ENCODE data around the gene GRIP1.

The GRIP1 gene

GRCh38 chr12:66683073-66683472 is 4.2 kb upstream of the GRIP1 start:
- TF ChIP-seq ZBTB7A (IDR thresholded peaks at IDR 0.05; ENCODE audit: low read depth) (no peak), EP300 (IDR thresholded peaks at IDR 0.05; ENCODE audit: borderline replicate concordance) (no peak), FOXM1 (IDR thresholded peaks at IDR 0.05; ENCODE audit: borderline replicate concordance, low read depth) (no peak), REST (IDR thresholded peaks at IDR 0.05; ENCODE audit: low read depth) (no peak), EGR1 (IDR thresholded peaks at IDR 0.05) (no peak), USF1 (IDR thresholded peaks at IDR 0.05) (no peak)

- no peak for TF ChIP-seq TEAD4 (IDR thresholded peaks at IDR 0.05)
- TF ChIP-seq EGR1 (IDR thresholded peaks at IDR 0.05): no peak
- TF ChIP-seq REST (IDR thresholded peaks at IDR 0.05; ENCODE audit: low read depth): no peak
- TF ChIP-seq CEBPB (IDR thresholded peaks at IDR 0.05): no peak
- no peak for TF ChIP-seq ZBTB7A (IDR thresholded peaks at IDR 0.05; ENCODE audit: low read depth)
- no peak for TF ChIP-seq TCF12 (IDR thresholded peaks at IDR 0.05; ENCODE audit: low read depth)
- no peak for TF ChIP-seq NFIC (IDR thresholded peaks at IDR 0.05)
- no peak for TF ChIP-seq USF1 (IDR thresholded peaks at IDR 0.05)
- no peak for TF ChIP-seq FOXM1 (IDR thresholded peaks at IDR 0.05; ENCODE audit: borderline replicate concordance, low read depth)
- no peak for TF ChIP-seq MAX (IDR thresholded peaks at IDR 0.05)
- no peak for TF ChIP-seq RAD21 (IDR thresholded peaks at IDR 0.05; ENCODE audit: low read depth)
- no peak for TF ChIP-seq TAF1 (IDR thresholded peaks at IDR 0.05; ENCODE audit: low read depth)
- no peak for TF ChIP-seq CREB1 (IDR thresholded peaks at IDR 0.05; ENCODE audit: low read depth)
- TF ChIP-seq YY1 (IDR thresholded peaks at IDR 0.05; ENCODE audit: low read depth): no peak
- no peak for TF ChIP-seq EP300 (IDR thresholded peaks at IDR 0.05; ENCODE audit: borderline replicate concordance)
These were observed 697 bp upstream of the GRIP1 start for GRCh38 chr12:66679461-66680084.

GRCh38 chr12:66676241-66676640 is 2.6 kb downstream of the GRIP1 start:
- TF ChIP-seq REST (IDR thresholded peaks at IDR 0.05; ENCODE audit: low read depth): no peak
- TF ChIP-seq USF1 (IDR thresholded peaks at IDR 0.05): no peak
- no peak for TF ChIP-seq NFIC (IDR thresholded peaks at IDR 0.05)
- no peak for TF ChIP-seq CREB1 (IDR thresholded peaks at IDR 0.05; ENCODE audit: low read depth)
- no peak for TF ChIP-seq MAX (IDR thresholded peaks at IDR 0.05)
- no peak for TF ChIP-seq TEAD4 (IDR thresholded peaks at IDR 0.05)
- no peak for TF ChIP-seq RAD21 (IDR thresholded peaks at IDR 0.05; ENCODE audit: low read depth)
- no peak for TF ChIP-seq EP300 (IDR thresholded peaks at IDR 0.05; ENCODE audit: borderline replicate concordance)
- TF ChIP-seq EGR1 (IDR thresholded peaks at IDR 0.05): no peak
- TF ChIP-seq ZBTB7A (IDR thresholded peaks at IDR 0.05; ENCODE audit: low read depth): no peak
- no peak for TF ChIP-seq TCF12 (IDR thresholded peaks at IDR 0.05; ENCODE audit: low read depth)
- no peak for TF ChIP-seq CEBPB (IDR thresholded peaks at IDR 0.05)
- no peak for TF ChIP-seq YY1 (IDR thresholded peaks at IDR 0.05; ENCODE audit: low read depth)
- no peak for TF ChIP-seq TAF1 (IDR thresholded peaks at IDR 0.05; ENCODE audit: low read depth)
- TF ChIP-seq FOXM1 (IDR thresholded peaks at IDR 0.05; ENCODE audit: borderline replicate concordance, low read depth): no peak
